IPS-20b (cell line): ENCODE results near the gene PNMA3.
"Not testable (repeated sequence)": the region's sequence is repeated elsewhere in the genome, so short reads cannot be mapped to it uniquely, and the experiment has no call there.

Experiments used
- H3K27ac ChIP-seq: one replicate; pipeline ENCODE4 v1.5.1; 2013; ENCODE audit warnings: low read length
- H3K27me3 ChIP-seq: 2 replicates; pipeline ENCODE4 v1.6.1; 2013; ENCODE audit warnings: mild to moderate bottlenecking, low read length, inconsistent platforms; ENCODE audit not compliant: insufficient read depth
- H3K36me3 ChIP-seq: 2 replicates; pipeline ENCODE4 v1.6.1; 2013; ENCODE audit warnings: low read depth, mild to moderate bottlenecking, inconsistent platforms, low read length, moderate library complexity; ENCODE audit not compliant: insufficient read depth
- H3K4me1 ChIP-seq: 2 replicates; pipeline ENCODE4 v1.6.1; 2013; ENCODE audit warnings: mild to moderate bottlenecking, control low read depth, inconsistent platforms, low read length, moderate library complexity; ENCODE audit not compliant: insufficient read depth
- H3K4me3 ChIP-seq: 2 replicates; pipeline ENCODE4 v1.5.1; 2013; ENCODE audit warnings: mild to moderate bottlenecking, low read length, inconsistent platforms
- H3K9ac ChIP-seq: 2 replicates; pipeline ENCODE4 v1.6.1; 2013; ENCODE audit warnings: low read depth, mild to moderate bottlenecking, inconsistent platforms, low read length, moderate library complexity
- H3K9me3 ChIP-seq: 2 replicates; pipeline ENCODE4 v1.6.1; 2013; ENCODE audit warnings: mild to moderate bottlenecking, low read depth, low read length, inconsistent platforms; ENCODE audit not compliant: insufficient read depth

The PNMA3 gene, protein sequence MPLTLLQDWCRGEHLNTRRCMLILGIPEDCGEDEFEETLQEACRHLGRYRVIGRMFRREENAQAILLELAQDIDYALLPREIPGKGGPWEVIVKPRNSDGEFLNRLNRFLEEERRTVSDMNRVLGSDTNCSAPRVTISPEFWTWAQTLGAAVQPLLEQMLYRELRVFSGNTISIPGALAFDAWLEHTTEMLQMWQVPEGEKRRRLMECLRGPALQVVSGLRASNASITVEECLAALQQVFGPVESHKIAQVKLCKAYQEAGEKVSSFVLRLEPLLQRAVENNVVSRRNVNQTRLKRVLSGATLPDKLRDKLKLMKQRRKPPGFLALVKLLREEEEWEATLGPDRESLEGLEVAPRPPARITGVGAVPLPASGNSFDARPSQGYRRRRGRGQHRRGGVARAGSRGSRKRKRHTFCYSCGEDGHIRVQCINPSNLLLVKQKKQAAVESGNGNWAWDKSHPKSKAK

DNA sequence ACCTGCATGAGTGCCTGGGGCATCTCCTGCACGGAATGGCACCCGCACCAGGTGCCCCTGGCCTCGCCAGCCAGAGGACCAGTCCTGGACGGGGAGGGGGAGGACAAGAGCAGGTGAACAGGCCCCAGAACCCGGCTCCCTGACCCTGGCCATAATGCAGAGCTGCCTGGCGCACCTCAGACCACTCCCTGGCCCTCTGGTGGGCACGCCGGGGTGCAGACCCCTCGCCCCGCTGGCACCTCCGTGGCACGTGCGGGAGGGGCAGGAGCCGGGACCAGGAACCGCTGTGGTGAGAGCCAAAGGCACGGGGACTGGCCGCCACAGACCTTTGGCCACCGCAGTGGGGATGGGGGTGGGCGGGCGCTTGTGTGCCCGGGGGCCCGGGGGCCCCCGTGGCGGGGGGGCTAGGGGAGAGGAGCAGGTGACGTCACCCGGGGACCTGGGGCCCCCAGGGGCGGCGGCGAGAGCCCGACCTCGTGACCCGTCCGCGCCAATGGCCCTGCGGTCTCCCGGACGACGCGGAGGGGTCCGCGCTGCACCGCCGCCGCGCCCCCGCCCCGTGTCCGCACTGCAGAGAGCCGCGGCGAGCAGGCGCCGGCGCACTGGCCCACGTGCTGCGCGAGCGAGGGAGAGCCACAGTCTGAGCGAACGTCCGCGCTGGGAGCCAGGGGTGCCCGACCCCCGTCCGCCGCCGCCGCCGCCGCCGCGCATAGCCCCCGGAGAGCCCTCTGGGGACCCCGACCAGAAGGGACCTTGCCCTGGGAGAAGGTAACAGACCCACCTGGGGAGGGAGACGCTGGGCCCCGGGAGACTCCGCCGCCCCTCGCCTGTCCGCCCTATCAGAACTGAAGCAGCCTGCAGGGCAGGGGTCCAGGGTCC is at the start of gene PNMA3:
PNMA3 (plus strand) TSS at position 600 of the 879 bp plus-strand sequence. CDS start 586 bp downstream, outside the sequence.
- Histone ChIP-seq H3K36me3 (no peaks in the 10 kb centered on the region), H3K4me3 (peak within 1 kb of the TSS; percentile 43), H3K27me3 (peaks cover 25% of the 10 kb centered on the region), H3K9ac (no peak within 1 kb of the TSS), H3K4me1 (no peaks in the 10 kb centered on the region), H3K9me3 (no peaks in the 10 kb centered on the region), H3K27ac (no peak within 1 kb of the TSS)

GRCh38 chrX:153017174-153017573 is 39.1 kb upstream of the PNMA3 start:
- not testable (repeated sequence) for H3K9ac ChIP-seq, H3K27ac ChIP-seq
- peaks cover 18% of the 10 kb centered on the region for H3K27me3 ChIP-seq

DNA sequence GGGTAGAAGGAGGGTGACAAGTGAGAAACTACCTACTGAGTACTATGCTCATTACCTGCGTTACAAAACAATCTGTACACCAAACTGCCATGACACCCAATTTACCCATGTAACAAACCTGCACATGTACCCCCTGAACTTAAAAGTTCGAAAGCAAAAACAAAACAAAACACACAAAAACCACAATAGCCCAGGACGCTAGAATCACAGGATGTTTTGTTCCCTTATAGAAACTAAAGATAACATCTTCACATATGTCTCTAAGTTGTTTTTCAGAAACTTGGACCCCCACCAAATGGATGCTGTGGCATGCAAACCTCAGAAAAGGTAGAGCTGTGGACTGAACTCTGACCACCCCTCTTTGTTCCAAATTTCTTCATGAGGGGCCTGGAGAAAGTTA is 37.1 kb upstream of the PNMA3 start:
- Histone ChIP-seq H3K27me3 (peaks cover 17% of the 10 kb centered on the region), H3K27ac (no peak overlapping the region), H3K9ac (no peak overlapping the region), H3K4me3 (no peak overlapping the region), H3K9me3 (no peaks in the 10 kb centered on the region), H3K4me1 (no peaks in the 10 kb centered on the region), H3K36me3 (no peaks in the 10 kb centered on the region)

More at GRCh38 chrX:153017174-153017573, 39.1 kb upstream of the PNMA3 start:
- not testable (repeated sequence) for H3K36me3 ChIP-seq, H3K4me1 ChIP-seq, H3K4me3 ChIP-seq, H3K9me3 ChIP-seq

GRCh38 chrX:153026501-153026900 is 29.8 kb upstream of the PNMA3 start:
- H3K4me1 ChIP-seq, H3K27me3 ChIP-seq, H3K9me3 ChIP-seq: not testable (repeated sequence)

GRCh38 chrX:153028487-153028886 is 27.8 kb upstream of the PNMA3 start:
- H3K4me1 ChIP-seq, H3K4me3 ChIP-seq, H3K9me3 ChIP-seq, H3K9ac ChIP-seq, H3K27me3 ChIP-seq, H3K27ac ChIP-seq, H3K36me3 ChIP-seq: not testable (repeated sequence)

More at GRCh38 chrX:153026501-153026900, 29.8 kb upstream of the PNMA3 start:
- H3K4me3 ChIP-seq, H3K9ac ChIP-seq, H3K36me3 ChIP-seq, H3K27ac ChIP-seq: not testable (repeated sequence)

- H3K27me3 ChIP-seq: peaks cover 4% of the 10 kb centered on the region; the same call in 1 of the 2 replicates
- H3K9ac ChIP-seq: no peak overlapping the region
- no peak overlapping the region for H3K4me3 ChIP-seq
- H3K9me3 ChIP-seq: no peaks in the 10 kb centered on the region
- H3K27ac ChIP-seq: no peak overlapping the region
- no peaks in the 10 kb centered on the region for H3K4me1 ChIP-seq
- H3K36me3 ChIP-seq: no peaks in the 10 kb centered on the region
These were observed 27.1 kb upstream of the PNMA3 start for GRCh38 chrX:153029162-153029561.

DNA sequence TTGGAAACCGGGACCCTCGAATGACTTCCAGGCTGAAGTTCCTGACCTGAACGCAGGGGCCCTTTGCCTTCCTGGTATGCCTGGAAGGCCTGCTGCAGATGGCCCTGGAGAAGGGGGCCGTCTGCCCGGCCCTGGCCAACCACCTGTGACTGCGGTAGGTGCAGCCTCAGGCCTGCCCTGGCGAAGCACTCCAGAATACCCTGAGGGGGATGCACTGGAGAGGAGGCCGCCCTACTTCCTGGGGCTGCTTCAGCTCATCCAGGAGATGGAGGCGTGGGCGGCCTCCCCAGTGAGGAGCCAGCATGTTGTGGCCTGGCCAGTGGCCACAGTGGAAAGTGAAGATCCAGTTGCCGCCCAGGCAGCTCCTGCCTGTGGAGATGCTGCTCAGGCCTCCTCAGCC is 26.4 kb upstream of the PNMA3 start:
- Histone ChIP-seq H3K9me3 (no peaks in the 10 kb centered on the region), H3K9ac (no peak overlapping the region), H3K4me1 (no peaks in the 10 kb centered on the region), H3K4me3 (no peak overlapping the region), H3K27me3 (peaks cover 4% of the 10 kb centered on the region; the same call in 1 of the 2 replicates), H3K36me3 (no peaks in the 10 kb centered on the region), H3K27ac (no peak overlapping the region)

DNA sequence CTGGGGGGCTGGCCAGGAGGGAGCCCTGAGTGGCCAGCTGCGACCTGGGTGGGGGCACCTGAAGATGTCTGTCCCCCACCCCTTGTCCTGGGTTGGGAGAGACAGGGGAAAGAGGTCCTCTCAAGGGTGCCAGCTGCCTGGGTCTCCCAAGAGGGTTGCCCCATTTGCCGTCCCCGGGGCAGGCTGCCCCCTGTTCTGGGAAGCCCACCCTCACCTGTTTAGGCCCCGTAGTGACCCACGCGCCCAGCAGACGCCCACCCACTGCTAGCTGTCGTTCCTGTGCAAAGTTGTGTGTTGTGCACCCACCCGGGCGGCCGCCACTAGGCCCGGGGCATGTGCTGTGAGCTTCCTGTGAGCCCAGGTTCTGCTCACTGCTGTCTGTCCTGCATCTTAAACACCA is 25.5 kb upstream of the PNMA3 start:
- H3K9ac ChIP-seq: no peak overlapping the region
- no peak overlapping the region for H3K4me3 ChIP-seq
- no peaks in the 10 kb centered on the region for H3K36me3 ChIP-seq
- peaks cover 4% of the 10 kb centered on the region; the same call in 1 of the 2 replicates for H3K27me3 ChIP-seq
- H3K9me3 ChIP-seq: no peaks in the 10 kb centered on the region
- H3K27ac ChIP-seq: no peak overlapping the region
- no peaks in the 10 kb centered on the region for H3K4me1 ChIP-seq

- Histone ChIP-seq H3K27ac (no peak overlapping the region), H3K4me1 (no peaks in the 10 kb centered on the region), H3K27me3 (peaks cover 4% of the 10 kb centered on the region; the same call in 1 of the 2 replicates), H3K9ac (no peak overlapping the region), H3K9me3 (no peaks in the 10 kb centered on the region), H3K36me3 (no peaks in the 10 kb centered on the region), H3K4me3 (peak overlapping the region; percentile 47; the same call in 1 of the 2 replicates)
These were observed 23.7 kb upstream of the PNMA3 start for GRCh38 chrX:153032397-153033118.

DNA sequence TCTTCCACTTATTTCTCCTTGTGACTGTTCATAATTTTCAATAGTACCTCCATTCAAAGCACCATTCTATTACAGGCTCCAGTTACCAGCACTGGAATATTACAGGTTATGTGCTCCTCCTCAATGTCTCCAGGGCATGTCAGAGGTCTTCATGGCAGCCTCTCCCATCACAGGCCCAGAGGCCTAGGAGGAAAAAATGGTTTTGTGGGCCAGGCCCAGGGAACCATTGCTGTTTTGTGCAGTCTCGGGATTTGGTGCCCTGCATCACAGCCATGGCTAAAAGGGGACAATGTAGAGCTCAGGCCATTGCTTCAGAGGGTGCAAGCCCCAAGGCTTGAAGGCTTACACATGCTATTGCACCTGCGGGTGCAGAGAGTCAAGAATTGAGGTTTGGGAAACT is 7.2 kb upstream of the PNMA3 start:
- H3K27me3 ChIP-seq: no peaks in the 10 kb centered on the region
- no peak overlapping the region for H3K4me3 ChIP-seq
- H3K36me3 ChIP-seq: no peaks in the 10 kb centered on the region
- H3K27ac ChIP-seq: no peak overlapping the region
- no peaks in the 10 kb centered on the region for H3K4me1 ChIP-seq
- no peak overlapping the region for H3K9ac ChIP-seq
- H3K9me3 ChIP-seq: peaks cover 14% of the 10 kb centered on the region; the same call in 1 of the 2 replicates

GRCh38 chrX:153052534-153052933 is 3.7 kb upstream of the PNMA3 start:
- Histone ChIP-seq H3K36me3 (no peaks in the 10 kb centered on the region), H3K27ac (no peak overlapping the region), H3K4me3 (no peak overlapping the region), H3K9me3 (peaks cover 14% of the 10 kb centered on the region; the same call in 1 of the 2 replicates), H3K4me1 (no peaks in the 10 kb centered on the region), H3K9ac (no peak overlapping the region), H3K27me3 (peaks cover 22% of the 10 kb centered on the region)
